GM11168 (cell line): ENCODE measurements around the gene AATF.

Experiments
- in situ Hi-C: fragments of 300-500 bp; cut with MboI; formaldehyde crosslinking; loops from one replicate; pipeline ENCODE4 v1.12.0; 2022; ENCODE audit warnings: low sequenced_read_pairs; ENCODE audit not compliant: unreplicated experiment

AATF gene

DNA sequence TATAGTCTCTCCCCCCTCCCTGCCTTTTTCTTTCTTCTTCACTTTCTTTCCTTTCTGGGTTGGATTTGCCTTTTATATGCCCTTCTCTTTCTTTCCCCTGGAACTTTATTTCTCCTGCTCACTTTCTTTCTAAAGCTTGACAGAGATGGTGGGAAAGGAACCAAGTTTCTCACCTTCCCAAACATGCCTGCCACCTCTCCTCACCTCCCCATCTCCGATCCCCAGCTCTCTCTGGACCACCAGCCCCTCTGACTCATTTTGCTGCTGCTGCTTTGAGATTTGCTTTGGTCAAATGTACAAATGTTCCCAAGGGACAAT, 18.2 kb upstream of the AATF start:
- in situ Hi-C loops, result no loop called here

DNA sequence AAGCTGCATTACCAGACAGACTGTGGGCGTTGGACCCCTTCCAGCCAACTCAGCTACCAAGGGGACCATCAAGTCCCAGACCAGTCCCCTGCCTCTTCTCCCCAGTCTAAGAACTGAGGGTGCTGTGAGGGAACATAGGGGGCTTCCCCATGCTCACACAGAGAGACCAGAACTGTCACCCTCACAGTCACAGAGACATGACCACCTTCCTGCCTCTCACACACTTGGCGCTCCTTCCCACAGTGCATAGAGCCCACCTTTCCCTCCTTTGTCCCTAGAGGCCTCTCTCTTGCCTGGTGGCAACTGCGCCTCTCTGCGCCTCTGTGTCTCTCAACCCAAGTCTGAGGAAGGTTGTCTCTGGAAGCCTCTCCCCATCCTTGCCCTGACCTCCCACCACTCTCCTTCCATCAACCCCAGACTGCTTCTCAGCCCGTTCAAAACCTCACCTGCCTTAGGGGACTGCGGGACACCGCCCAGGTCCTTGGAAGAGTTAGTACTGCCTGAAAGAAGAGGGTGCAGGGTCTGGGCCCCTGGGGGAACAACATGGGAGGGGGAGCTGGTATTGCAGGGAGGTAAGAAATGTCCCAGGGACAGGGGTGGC, 17.6 kb upstream of the AATF start:
- in situ Hi-C loops, result no loop called here

DNA sequence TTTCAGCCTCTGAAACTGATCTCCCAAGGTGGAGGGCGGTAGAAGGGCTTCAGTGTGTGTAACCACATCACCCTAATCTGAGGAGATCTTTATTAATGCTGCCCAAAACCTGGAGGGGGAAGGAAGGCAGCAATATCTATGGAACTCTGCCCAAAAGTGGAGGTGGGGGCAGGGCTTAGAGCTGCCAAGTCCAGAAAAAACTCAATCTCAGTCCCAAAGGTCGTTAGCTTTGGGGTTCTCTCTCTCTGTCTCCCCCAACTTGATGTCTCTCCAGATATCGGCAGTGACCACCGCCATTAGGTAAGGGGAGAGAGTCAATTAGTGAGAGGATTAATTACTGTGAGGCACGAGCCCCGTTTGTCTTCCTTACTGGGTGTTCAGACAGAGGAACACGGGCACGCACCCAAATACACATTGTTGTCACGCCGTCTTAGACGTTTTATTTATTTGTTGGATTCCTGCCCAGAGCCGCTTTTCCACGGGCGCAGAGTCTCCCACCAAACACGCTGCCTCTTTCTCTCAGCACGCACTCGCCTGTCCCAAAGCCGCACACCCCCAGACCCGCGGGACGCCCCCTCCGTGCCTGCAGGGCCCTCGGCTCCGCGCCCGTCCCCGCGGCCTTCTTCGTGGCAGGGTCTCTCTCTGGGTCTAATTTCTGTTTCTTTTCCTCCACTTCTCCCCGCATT, 16.9 kb upstream of the AATF start:
- in situ Hi-C loops, result no loop called here

DNA sequence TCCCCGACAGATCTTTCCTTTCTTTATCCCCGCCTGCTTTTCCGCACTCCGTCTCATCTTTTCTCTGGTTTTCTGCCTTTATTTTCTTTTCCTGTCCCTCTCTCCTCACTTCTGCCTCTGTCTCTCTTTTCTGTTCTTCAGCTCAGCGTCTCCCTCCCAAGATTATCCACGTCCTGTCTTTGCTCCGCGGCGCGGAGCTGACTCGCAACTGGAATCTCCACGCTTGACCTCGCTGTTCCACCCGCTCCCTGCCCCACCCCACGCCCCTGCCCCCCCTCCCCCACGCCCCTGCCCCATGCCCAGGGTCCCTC, 16.4 kb upstream of the AATF start:
- in situ Hi-C loops, result no loop called here

DNA sequence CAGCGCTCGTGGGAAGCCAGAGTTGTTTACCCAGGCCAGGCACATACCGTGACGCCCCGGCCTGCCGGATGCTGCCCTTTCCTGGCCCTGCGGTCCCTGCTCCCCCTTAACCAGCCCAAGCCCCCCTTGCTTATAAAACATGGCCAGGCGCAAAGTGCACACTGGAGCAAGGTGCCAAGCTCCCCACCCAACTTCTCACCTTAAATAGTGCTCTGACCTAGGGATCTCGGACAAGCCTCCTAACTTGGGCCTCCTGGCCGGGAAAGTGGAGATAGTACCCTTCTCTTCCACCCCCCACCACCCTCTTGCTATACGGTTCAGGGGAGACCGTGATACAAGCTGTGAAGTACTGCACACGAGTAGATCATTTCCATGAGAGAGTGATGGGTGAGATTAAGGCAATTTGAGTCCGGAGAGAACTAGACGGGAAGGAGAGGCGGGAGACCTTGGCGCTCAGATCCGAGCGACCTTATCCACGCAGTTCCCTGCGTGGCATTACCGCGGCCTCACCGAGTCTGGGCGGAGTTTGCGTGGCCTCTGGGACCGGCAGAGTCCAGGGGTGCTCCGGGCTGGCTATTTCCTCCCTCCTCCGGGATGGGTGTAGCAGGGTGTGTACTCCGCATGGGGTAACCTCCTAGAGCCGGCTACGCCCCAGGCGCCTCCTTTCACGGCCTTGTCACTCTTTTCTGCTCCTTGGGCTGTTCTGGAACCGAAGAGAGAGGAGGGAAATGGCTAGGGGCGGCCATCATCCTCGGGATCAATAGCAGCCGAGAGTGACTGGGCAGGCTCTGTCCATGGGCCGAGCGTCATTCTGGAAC, 15.9 kb upstream of the AATF start:
- in situ Hi-C loops, result no loop called here

DNA sequence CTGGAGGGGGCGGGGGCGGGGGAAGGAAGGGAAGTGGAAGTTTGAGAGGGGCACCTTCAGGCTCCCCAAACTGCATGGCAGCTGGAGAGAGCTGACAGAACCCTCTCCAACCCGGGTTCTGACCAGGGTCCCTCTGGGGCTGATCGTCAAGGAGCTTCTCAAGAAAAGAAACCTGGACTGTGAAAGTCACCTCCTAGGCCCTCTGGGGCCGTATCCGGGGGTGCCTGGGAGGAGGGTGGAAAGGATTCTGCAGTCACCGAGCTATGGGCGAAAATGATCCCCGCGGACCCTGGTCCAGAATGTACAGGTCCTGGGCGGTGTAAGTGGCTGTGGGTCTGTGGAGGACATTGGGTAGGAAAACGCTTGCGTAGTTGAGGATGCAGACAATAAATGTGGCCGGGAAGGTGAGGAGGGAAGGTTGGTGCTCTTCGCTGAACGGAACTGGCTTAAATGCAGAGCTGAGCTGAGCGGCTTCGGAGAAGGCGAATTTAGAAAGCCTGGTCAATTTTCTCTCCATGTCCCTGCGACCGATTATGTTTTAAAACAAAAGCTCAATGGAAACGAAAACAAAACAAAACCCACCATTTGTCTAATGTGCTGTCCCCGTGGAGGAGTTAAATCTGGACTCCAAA, 15.1 kb upstream of the AATF start:
- in situ Hi-C loops, result no loop called here

DNA sequence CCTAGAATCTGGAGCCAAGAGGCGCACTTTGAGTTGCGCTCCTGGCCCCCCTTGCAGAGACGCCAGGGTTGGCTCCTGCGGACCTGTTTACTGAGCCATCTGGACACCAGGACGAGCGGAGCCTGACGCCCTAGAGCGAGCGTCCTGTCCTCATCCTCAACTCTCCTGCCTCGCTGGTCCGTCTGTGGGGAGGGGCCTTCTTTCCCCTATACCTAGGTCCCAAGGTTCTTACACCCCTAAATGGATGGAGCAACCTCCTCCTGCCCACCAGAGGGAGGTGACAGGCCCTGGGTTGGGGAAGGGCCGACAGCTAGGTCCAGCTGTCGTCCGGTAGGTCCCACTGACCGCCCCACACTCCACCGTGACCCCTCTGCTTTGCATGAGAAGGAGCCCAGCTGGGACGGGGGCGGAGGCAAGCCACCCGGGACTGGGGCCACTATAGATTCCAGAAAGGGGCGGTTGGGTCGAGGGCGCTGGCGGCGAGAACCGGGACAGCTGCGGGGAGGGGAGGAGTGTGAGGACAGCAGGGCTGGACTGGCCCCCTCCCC, 14.5 kb upstream of the AATF start:
- in situ Hi-C loops, result no loop called here

DNA sequence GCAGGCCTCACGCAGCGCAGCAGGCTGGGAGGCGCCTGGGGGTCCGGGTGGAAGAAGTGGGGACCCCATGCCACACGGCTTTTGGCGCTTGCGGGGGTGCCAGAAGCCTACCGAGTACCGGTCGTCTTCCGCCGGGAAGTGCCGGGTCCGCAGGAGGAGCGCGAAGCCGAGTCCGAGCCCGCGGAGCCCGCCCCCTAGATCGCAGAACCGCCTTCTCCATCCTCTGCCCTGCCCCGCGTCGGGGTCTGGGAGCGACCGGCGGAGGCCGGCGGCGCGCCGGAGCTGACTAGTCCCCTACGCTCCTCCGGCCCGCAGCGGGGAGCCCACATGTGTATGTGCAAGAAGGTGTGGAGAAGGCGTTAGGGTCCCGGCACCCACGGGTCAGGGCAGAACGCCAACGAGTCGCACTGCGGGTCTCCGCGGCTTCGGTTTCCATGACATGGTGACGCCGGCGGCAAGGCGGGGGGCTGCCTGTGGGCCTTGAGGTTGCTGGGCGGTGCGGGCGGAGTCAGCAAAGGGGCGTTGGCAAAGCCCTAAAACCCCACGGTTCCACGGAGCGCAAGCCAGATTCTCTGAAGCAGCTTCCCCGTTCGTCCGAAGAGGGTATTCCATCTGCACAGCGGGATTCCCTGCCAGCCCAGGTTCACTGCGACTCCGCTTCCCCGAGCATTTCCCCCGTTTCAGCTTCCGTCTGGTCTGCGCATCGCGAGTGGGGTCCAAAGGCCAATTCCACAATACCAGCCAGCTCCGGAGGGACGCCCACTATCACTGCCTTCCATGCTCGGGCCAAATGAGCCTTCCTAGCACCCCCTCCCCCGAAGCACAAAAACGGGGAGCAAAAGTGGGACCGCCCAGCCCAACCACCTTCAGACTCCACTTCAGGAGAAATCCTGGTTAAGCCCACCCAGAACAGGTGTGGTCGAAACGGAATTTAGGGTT, 13.8 kb upstream of the AATF start:
- in situ Hi-C loops, result no loop called here

DNA sequence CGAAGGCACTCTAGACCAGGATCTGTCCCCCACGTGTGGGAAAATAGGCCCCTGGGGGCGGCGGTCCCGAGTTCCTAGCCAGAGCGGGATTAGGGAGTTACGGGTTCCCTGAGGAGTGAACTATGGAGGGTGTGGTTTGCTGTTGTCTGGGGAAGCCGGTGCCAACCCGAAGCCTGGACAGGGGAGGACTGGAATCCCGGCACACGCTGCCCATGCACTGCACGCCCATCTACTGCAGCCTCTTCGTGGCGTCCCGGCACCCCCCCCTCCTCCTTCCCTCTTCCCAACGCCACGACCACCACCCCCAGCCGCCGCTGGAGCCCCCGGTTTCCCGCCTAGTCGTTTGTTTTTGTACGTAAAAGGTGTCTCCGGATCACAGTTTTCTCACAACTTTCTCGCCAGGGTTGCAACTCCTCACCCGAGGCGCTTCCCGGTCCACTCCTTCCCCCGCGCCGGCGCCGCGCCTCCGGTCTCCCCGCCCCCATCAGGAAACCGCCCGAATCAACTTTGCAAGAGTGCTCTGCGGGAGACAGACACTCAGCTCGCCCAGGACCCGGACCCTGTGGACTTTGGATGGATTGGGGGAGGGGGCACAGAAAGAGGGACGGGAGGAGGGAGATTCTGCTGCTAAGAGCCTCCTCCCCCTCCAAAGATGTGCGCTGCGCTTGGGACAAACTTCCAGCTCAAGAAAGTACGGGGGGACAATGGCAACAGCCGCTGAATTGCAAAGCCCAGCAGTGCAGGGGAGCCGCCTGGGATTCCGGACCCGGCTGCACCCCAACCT, 12.9 kb upstream of the AATF start:
- in situ Hi-C loops, result no loop called here

DNA sequence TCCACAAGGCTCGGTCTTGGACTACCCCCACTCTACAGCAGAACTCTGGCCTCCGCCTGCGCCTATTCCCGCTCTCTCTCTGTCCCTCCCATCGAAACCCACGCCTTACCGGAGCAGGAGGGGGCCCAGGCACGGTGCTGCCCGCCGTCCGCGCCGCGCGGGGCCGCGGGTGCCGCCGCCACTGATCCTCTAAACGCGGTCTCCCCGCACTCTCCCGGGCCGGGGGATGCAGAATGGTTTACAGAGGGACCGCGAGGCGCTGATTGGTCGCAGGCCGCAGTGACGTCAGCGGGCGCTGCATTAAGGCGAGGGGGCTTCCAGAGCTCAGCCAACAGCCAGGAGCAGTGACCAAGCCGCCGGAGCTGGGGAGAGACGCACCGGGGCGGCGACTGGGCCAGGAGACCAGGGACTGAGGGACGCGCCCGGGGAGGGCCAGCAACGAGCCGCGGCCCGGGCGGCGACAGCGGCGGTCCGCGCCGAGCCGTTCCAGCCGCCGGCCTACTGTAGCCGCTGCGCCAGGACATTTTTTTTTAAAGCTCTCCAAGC, 12.2 kb upstream of the AATF start:
- in situ Hi-C loops, result no loop called here

DNA sequence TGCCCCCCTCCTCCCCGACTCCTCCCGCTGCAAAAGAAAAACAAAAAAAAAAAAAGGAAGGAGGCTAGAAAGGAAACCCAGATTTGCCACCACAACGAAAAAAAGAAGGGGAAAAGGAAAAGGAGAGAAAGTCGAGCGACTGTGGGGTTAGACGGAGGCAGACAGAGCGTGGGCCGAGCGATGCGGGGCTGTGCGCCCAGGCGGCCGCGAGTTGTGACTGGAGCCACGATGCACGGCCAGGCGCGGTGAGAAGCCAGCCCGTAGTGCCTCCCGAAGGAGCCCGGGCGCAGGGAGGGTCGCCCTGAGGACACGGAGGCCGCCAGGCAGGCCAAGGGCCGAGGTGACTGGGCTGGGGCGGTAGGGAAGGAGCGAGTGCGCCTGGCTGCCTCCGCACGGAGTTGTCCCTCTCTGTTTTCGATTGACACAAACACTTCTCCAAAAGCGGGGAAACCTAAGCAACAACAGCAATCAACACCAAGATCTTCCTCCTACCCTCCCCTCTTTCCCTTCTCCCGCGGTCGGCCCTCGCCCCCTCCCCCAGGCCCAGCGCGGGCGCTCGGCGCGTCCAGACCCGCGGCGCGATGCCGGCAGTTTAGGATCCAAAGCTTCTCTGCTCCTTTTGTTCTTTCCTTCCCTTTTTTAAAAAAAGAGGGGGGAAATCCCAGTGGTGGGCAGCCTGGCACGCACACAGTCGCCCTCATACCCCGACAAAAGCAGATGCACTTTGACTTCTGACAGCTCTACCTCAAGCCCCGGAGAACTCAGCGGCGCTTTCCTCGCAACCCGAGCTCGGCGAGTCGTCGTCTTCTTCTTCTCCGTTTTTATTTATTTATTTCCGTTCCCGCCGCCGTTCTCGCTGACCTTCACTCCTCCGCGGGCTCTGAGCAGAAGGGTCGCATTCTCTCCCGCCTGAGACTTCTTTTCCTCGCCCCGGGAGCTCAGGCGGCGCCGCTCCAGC, 11.5 kb upstream of the AATF start, which contains the start of gene LHX1:
TSS of gene LHX1 (plus strand) at position 475 of the 958 bp plus-strand sequence. CDS start 723 bp downstream, outside the sequence.
- in situ Hi-C loops, result no loop called here

DNA sequence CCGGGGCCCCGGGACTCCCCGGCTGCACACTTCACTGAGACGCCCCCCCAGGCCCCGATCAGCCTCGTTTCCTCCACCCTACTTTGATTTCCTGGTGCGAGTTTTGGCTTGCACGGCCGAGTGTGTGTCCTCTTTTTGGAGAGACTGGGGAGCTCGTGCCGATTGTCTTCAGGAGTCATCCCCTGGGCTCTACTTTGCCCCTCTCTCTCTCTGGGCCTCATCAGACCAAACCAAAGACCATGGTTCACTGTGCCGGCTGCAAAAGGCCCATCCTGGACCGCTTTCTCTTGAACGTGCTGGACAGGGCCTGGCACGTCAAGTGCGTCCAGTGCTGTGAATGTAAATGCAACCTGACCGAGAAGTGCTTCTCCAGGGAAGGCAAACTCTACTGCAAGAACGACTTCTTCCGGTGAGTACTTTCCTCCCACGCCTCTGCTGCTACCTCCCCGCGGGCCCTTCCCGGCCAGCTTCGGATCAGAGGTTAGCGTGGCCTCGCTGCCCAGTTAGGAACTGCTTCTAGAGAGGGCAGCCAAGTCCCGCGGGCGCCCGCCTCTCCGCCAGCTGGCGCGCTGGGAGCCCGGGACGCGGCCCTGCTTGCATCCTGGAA, 10.7 kb upstream of the AATF start:
- in situ Hi-C loops, result no loop called here

DNA sequence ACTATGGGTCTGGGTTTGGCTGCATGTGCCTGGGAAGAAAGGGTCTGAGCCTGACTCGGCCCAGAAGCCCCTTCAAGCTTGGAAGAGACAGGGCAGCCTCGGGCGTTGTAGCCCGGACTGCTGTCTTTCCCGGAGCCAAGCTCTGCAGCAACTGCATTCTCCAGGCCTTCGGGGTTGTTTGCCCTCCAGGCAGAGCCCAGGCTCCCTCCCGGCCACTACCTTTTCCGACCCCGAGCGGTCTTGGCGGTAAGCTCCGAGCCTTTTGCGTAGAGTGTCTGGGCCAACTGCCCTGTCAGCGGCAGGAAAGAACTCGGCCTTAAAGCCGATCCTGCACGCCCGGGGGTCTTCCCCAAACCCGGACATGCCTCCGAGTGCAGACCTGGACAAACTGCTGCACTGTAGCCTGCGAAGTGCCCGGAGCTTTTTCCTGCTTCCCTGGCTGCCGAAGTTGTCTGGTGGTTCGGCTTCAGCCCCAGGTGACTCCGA, 10.1 kb upstream of the AATF start:
- in situ Hi-C loops, result no loop called here

DNA sequence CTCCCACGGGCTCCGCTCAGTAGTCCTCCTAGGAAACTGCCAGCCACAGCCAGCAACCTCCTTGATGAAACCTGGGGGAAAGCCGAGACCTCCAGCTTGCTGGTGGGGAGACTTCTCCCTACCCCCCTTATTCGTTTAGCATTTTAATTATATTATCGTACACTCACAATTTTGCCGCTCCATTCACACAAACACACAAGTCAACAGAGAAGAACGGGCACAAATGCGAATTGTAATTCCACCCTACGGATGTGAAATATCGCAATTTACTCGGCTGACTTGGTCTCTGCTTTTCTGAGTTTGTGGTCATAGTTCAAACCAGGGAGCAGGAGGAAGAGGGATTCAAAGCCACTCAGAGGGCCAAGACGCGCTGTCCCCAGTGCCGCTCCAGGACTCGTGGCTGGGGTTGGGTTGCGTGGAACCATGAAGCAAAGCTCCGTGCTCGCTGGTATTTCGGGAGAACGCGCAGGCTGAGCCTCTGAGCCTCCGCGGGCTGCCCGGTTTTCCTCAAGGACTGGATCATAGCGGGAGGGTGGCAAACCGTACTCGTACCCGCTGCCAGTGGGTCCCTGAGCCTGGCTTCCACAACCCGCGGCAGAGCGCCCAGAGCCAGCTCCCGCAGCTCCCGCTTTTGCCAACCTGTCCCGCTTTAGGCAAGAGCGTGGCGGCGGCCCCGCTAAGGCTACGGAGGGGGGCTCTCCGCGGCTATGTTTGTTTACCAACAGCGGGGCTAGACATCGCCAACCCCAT, 9.5 kb upstream of the AATF start:
- in situ Hi-C loops, result no loop called here

DNA sequence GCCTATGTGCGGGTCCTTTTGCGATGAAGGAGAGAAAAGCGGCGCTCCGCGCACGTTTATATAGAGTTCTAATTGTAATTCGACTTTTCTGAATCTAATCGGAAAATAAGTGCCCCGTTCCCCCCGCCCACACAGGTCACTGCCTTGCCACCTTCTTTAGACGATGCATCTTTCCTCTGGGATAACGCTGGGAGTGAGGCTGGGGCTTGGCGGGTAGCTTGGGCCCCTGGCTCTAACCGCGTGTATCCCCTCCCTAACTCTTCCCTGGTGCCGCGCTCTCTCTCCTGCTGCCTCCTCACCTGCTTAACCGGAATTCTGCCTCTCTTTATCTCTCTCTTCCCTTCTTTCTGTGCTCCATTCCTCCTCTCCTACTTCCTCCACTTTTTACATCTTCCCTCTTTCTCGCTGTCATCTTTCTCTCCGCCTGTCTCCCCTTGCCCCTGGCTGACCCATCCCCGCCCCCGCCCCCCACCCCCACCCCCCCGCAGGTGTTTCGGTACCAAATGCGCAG, 8.9 kb upstream of the AATF start:
- in situ Hi-C loops, result no loop called here
